HFF-Myc (cell line): ENCODE data around the gene BTN1A1.
A peak's percentile ranks its signal among the peaks of the same experiment; 100 is the strongest.
"Not testable (repeated sequence)": the region's sequence is repeated elsewhere in the genome, so short reads cannot be mapped to it uniquely, and the experiment has no call there.

Source experiments
- DNase-seq: peaks from one replicate; pipeline ENCODE4 v3.0.0-alpha.2; 2011; ENCODE audit warnings: low read depth; ENCODE audit errors: extremely low read depth
- H3K4me3 ChIP-seq: replicated peaks from 2 replicates; pipeline ENCODE4 v1.5.1; 2011; ENCODE audit warnings: low read depth, mild to moderate bottlenecking, control low read depth, low read length
- CTCF ChIP-seq: IDR thresholded peaks from 2 replicates; pipeline ENCODE4 v1.5.1; 2012; ENCODE audit warnings: mild to moderate bottlenecking, low read depth, low read length, control low read depth; ENCODE audit errors: missing control alignments

BTN1A1 gene

DNA sequence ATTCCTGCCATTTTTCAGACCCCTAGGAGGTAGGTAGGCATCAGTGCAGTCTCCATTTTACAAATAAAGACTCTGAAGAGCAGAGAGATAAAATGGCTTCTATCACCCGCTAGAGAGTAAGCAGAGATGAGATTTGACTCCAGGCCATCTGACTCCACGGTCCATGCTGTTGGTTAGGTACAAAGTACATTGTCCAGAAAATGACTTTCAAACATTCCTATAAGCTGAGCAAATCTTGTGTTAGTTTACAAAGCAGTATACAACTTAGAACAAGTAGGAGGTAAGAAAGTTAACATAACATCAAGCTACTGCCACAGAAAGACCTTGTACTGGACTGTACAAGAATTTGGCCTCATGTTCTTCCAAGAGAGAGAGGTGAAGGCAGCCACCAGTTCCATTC, 14.9 kb downstream of the BTN1A1 start:
- TF ChIP-seq CTCF = no peak
- DNase-seq = no peak
- no peak overlapping the region for H3K4me3 ChIP-seq

DNA sequence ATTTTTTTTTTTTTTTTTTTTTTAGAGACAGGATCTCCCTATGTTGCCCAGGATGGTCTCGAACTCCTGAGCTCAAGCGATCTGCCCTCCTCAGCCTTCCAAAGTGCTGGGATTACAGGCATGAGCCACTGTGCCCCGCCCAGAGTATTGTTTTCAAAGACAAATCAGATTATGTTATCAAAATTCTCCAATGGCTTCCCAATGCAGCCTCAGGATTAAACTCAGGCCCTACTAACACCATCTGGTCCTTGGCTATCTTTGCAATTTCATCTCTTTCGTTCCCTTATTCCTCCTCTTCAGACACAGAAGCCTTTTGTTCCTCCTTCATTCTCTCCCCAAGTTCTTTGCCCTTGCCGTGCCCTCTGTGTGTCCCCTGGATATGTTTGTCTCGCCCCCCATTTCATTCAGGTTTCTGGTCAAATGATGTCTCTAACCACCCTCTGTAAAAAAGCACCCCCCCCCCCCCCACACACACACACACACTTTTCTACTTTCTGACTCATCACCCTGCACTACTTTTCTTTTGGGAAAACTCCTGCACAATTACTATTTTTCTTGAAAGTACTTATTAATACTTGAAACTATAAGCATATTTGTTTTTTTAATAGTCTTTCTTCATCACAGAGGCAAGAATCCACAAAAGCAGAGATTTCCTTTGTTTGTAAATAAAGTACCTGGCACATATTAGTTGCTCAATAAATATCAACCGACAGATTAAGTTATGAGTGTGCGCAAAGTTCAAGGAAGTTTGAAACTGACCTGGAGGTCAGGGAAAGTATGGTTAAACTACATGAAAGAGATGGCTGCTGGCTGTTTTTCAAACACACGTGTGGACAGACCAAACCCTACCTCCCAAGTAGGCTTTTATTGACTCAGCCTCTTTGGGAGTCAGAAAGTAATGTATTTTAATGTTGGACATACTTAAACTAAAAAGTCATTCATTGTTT, 16.7 kb downstream of the BTN1A1 start:
- TF ChIP-seq CTCF = no peak
- no peak for DNase-seq
- no peak overlapping the region for H3K4me3 ChIP-seq

GRCh38 chr6:26519359-26519758, 19.3 kb downstream of the BTN1A1 start:
- TF ChIP-seq CTCF = no peak
- DNase-seq = no peak
- H3K4me3 ChIP-seq = no peak overlapping the region

DNA sequence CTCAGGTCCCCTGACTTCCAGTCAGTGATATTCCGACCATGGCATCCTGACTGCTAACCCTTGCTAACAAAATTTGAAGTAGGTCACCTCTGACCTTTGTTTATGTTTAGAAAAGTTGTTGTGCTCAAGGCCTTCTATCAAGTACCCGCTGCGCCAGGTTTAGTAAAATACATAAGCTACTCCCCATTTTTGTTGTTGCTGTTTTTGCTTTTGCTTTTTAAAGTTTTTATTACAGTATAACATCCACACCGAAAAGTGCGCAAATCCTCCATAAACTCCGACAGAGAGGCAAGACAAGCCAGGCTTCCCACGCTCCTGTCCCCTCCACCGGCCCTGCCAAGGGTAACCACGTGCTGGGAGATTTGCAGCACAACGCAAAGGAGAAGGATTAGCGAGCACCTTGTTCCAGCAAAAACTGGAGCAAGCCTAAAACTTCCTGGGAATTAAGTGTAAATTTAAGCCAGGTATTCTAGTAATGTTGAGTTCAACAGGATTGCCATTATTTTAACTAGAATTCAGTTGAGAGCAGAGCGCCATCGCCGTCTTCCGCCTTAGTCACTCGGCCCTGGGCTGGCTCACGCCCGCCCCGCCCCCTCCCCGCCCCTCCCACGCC, 20.2 kb downstream of the BTN1A1 start:
- TF ChIP-seq CTCF = no peak
- peak overlapping the region; percentile 23 for H3K4me3 ChIP-seq
- no peak for DNase-seq

DNA sequence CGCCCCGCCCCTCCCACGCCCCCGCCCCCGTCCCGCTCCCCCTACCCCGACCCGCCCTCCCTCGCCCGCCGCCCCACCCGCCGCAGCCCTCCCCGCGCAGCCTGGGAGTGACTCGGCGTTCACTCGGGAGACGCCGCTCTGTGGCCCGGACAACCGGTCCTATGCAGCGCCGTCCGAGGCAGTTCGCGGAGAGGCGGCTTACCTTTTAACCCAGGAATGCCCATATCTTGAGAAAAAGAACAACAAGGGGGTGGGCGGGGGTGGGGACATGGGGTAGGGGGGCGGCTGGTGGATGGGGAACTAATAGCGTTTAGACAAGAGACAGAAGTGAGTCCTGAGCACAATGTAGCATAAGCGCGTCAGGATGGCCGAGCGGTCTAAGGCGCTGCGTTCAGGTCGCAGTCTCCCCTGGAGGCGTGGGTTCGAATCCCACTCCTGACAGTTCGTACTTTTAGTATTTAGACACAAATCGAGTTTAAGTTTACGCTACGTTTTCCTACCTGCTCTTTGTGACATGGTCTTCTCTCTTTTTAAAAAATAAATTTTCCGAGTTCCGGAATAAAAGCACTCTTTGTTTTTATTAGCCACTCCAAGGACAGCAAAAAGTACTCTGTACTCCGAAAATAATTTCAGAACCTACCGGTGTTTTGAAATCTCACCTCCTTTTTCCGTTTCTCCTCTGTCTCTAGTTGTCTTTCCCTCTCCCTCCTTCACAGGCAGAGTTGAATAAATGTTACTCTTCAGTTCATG, 20.9 kb downstream of the BTN1A1 start:
- peak overlapping the region; percentile 58 for H3K4me3 ChIP-seq
- no peak for DNase-seq
- TF ChIP-seq CTCF = no peak

- peak overlapping the region; percentile 58 for H3K4me3 ChIP-seq
- peak; percentile 39 for TF ChIP-seq CTCF
- no peak for DNase-seq
Observed at GRCh38 chr6:26521600-26522391, 21.7 kb downstream of the BTN1A1 start.

DNA sequence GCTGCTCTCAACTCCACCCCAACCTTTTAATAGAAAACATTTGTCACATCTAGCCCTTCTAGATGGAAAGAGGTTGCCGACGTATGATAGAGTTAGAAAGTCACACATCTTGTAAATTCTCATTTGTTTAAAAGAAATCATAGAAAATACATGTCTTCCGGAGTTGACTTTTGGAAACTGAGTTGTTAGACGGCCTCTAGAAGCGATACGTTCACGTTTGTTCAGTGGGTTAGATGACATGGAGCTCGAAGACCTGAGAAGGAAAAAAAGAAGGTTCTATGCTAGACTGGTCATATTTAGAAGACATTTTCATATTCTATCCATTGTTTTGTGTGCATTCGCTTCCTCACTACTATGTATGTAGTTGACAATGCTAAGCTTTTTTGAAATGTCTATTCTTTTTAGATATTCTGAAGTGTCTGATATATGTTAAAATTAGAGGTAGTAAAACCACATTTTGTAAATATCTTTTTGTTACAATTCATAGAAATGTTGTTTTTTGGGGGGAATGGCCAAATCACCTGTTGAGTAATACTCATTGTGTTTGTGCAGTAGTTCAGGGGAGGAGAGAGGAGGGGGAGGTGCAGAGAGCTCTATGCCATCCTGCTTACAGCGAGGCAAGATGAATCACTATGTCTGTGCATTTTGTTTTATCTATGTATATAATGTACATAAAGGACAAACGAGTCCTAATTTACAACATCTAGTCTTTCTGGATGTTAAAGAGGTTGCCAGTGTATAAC, 22.6 kb downstream of the BTN1A1 start:
- not testable (repeated sequence) for DNase-seq
- H3K4me3 ChIP-seq = peak overlapping the region; percentile 58

DNA sequence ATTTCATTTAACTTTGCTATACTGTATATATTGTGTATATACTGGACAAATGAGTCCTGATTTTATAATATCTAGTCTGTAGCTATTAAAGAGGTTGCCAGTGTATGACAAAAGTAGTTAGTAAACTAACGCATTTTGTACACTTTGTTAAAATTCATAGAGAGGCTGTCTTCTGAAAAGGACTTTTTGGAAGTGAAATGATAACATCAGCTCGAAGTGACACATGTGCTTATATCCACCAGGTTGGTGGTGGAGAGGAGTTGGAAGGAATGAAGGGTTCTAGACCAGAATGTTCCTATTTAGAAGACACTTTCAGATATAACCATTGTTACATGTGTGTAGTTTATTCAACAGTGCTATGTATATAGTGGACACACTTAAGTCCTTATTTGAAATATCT, 24.2 kb downstream of the BTN1A1 start:
- H3K4me3 ChIP-seq, DNase-seq: not testable (repeated sequence)
